ENCODE data around the gene HARS1.
"Not testable (repeated sequence)": the region's sequence is repeated elsewhere in the genome, so short reads cannot be mapped to it uniquely, and the experiment has no call there.

Gene HARS1

GRCh38 chr5:140690941-140691924, at the start of gene HARS1, which contains the start of gene HARS2:
HARS1 (minus strand) TSS chr5:140691370; CDS start chr5:140691304, 66 bp downstream.
HARS2 (plus strand) TSS chr5:140691455; CDS start chr5:140691649, 194 bp downstream.
- DNase-seq (ENCODE audit: low read depth) = peak; percentile 70

GRCh38 chr5:140737486-140737885, 46.3 kb upstream of the HARS1 start:
- DNase-seq (ENCODE audit: low read depth) = no peak

- no peak for DNase-seq (ENCODE audit: low read depth)
Measured at GRCh38 chr5:140734354-140734753, 43.2 kb upstream of the HARS1 start.

DNA sequence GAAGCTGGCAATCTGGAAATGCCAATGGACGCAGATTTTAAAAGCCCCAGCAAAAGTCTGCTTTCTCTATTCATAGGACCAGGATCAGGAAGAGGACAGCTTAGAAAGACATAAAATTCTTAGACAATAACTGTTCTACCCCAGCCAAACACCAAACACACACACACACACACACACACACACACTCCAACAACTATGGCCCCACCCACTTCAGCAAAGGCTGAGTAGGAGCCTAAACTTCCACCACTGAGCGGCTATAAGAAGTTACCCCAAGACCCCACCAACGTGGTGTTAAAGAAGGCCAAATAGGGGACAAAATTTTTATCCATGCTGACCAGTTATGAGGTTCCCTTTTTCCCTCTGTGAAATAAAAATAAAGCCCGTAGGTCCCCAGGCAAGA, 41.9 kb upstream of the HARS1 start:
- DNase-seq (ENCODE audit: low read depth) = no peak

DNA sequence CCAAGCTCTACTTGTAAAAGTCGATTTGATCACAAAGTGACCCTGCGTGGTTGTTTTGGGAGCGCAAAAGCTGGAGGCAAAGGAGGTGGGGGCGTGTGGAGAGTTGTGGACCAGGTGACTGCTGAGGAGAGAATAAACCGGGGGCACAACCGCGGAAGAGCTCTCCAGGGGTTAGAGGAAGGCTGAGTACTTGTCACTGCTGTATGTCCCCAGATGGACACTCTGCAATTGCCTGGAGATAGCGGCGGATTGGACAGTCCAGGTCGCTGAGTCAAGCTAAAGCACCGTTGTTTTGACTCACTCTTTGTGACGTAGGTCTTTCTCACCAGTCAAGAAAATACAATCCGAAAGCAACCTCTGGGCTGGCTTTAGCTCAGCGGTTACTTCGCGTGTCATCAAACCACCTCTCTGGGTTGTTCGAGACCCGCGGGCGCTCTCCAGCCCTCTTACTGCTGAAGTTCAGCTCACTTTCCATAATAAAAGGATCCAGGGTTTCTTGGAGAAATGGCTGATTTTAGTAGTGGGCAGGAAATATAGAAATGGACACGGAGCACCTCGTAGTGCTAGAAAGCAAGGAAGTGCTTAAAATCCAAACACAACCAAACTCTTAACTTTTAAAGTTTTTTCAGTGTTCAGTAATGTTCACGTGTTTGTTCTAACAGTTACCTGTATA, 34.8 kb upstream of the HARS1 start:
- peak; percentile 87 for DNase-seq (ENCODE audit: low read depth)

DNA sequence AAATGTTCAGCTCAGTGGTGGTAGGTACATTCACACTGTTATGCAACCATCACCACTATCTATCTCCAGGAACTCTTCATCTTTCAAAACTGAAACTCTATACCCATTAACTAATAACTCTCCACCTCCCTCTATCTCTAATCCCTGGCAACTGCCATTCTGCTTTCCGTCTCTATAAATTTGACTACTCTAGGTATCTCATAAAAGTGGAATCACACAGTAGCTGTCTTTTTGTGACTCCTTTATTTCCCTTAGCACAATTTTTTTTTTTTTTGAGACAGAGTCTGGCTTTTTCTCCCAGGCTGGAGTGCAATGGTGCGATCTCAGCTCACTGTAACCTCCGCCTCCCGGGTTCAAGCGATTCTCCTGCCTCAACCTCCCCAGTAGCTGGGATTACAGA, 30.2 kb upstream of the HARS1 start:
- not testable (repeated sequence) for DNase-seq (ENCODE audit: low read depth)

DNA sequence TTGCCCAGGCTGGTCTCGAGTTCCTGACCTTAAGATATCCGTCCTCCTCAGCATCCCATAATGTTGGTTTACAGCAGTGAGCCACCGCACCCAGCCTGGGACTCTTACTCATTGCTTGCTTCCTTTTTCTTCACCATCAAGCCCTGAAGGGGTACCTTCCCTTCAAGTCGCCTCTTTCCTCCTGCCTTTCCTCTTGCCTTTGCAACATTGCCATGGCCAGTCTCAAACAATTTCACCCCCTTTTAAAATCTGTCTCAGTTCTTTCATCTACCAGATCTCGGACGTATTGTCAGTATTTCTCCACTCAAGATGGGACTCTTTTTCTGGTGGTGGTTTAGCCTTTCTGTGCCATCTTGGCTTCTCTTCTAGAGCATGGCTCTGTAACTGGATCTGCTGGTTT, 29.6 kb upstream of the HARS1 start:
- not testable (repeated sequence) for DNase-seq (ENCODE audit: low read depth)

DNA sequence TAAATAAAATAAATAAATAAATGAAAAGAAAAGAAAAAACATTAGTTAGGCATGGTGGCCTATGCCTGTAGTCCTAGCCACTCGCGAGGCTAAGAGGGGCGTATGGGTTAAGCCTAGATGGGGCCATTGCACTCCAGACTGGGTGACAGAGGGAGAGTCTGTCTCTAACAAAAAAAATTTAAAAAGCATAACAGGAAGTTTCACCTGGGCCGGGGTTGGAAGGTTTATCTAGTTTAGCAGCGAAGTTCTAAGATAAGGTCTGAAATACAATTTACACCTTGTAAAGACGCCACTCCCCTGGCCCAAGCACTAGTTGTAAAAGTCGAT, 27.1 kb upstream of the HARS1 start:
- DNase-seq (ENCODE audit: low read depth) = no peak

GRCh38 chr5:140716238-140716637, 25.1 kb upstream of the HARS1 start:
- DNase-seq (ENCODE audit: low read depth) = not testable (repeated sequence)

DNA sequence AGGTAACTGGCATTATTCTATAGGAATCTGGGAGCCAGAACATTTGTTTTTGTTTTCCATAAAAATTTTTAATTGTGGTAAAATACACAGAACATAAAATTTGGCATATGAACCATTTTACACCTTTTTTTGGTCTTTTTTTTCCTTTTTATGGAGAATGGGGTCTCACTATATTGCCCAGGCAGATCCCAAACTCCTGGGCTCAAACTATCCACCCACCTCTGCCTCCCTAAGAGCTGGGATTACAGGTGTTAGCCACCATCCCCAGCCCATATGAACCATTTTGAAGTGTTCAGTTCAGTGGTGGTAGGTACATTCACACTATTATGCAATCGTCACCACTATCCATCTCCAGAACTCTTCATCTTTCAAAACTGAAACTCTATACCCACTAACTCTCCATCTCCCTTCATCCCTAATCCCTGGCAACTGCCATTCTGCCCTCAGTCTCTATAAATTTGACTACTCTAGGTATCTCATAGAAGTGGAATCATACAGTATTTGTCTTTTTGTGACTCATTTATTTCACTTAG, 22.5 kb upstream of the HARS1 start:
- DNase-seq (ENCODE audit: low read depth) = no peak

DNA sequence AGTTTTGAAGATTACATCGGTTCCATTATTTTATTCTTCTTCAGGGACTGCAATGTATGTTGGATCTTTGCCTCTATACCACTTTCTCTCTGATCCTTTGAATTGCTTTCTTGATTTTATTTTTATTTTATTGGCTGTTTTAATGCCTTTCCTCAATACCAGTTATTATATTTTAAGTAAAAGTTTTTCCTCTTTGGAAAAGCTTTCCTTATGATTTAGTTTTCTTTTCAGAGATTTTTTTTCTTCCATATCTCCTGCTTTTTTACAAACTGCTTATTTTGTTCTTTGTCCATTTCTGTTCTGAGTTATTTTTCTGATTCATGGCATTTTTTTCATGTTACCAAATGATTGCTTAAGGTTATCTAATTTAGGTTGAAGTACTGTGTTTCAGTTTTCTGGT, 20.6 kb upstream of the HARS1 start:
- no peak for DNase-seq (ENCODE audit: low read depth)

GRCh38 chr5:140710899-140711552, 19.9 kb upstream of the HARS1 start:
- DNase-seq (ENCODE audit: low read depth) = peak; percentile 96

- not testable (repeated sequence) for DNase-seq (ENCODE audit: low read depth)
Measured at GRCh38 chr5:140708787-140709186, 17.6 kb upstream of the HARS1 start.

DNA sequence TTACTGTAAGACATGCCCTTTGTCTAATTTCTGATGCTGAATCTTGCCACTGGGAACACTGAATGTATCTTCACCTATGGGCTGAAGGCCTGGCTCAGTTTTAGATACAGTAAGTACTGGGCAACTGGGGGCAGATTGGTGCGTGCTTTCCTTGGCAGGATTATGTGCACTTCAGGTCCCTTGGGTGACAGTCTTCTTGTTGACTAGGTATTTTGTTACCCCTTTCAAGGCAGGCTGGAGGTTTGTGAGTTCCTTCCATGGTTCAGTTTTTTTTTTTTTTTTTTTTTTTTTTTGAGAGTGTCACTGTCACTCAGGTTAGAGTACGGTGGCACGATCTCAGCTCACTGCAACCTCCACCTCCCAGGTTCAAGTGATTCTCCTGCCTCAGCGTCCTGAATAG, 16.6 kb upstream of the HARS1 start:
- DNase-seq (ENCODE audit: low read depth) = no peak

DNA sequence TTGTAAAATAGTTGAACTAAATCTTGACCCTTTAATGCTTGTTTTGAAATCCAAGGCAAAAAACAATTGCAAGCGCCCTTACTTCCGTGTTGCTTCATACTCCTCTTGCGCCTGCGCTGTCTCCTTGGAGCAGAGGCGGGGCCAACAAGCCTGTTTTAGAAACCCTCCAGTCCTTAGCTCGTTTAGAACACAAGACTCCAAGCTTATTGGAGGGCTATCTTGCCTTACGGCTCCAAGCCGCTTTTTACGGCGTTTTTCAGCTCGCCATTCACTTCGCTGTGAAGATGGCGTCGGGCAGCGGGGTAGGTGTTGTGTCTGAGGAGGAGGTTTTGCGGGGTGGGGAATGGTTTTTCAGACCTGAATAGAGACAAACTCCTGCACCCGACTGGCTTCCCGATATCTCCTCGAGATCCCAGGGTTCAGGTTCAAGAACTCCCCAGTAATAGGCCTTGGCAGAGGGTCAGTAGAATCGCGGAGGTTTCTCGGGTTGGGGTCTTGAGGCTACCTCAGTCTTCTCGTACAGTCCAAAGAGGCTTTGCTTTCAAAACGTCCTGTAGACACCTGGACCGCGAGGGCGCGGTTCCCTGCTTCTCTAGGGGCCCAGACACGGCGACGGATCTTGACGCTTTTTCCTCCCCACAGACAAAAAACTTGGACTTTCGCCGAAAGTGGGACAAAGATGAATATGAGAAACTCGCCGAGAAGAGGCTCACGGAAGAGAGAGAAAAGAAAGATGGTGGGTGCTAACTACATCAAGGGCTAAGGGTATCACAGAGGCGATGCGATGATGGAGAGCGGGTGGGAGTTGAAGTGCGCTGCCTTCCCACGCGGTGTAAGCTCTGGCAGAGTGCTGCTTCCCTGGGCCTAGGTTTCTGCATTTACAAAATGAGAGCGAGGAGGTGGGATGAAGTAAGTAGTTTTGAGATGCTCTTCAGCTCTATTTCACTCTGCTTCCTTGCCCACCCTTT, 9.3 kb upstream of the HARS1 start, which contains the start of gene ZMAT2:
Gene ZMAT2 (plus strand): TSS at position 271 of the 968 bp plus-strand sequence. CDS start 14 bp downstream, at position 285.
- DNase-seq (ENCODE audit: low read depth) = peak; percentile 98

- DNase-seq (ENCODE audit: low read depth) = no peak
Measured at GRCh38 chr5:140696891-140697492, 5.8 kb upstream of the HARS1 start.

GRCh38 chr5:140694276-140694675, 3.1 kb upstream of the HARS1 start:
- no peak for DNase-seq (ENCODE audit: low read depth)

DNA sequence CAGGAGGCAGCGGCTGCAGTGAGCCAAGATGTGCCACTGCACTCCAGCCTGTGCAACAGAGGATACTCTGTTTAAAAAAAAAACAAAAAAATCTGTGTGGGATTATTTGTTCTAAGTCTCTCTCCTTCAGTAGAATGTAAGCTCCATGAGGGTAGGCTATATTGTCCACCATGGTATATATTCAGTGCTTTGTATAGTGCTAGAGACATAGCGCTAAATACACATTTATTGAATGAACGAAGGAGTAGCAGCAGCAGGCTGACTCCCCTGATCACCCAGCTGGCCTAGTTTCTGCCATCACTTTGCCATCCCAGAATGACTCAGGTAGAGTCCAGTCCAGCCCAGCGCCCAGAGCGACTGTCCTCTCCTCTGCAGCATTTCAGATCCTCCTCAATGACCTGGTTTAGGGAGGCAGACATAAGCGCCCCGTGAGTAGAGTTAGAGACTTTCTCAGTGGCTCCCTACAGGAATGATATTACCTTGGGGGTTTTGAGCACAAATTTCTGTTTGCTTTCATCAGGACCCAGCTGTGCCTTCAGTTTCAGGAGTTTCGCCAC, 716 bp downstream of the HARS1 start:
- DNase-seq (ENCODE audit: low read depth) = no peak

- DNase-seq (ENCODE audit: low read depth) = no peak
Measured at GRCh38 chr5:140678993-140679392, 12.2 kb downstream of the HARS1 start.

DNA sequence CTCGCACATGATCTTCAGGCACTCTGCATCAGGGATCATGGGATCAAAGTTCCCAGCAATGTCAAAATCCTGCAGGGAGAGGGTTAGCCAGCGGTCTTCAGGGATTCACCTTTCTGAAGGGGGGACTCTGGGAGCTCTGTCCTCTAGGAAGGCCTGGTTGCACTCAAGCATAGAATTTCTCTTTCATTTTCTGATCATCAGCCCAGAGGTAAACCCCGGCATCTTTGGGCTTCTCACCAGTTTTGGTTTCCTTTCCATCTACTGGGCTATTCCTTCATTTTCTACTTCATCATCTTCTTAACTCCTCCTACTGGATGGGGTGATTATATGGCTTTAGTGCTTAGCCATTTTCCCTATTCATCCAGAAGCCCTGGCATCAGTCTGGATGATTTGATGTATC, 13.2 kb downstream of the HARS1 start:
- DNase-seq (ENCODE audit: low read depth) = no peak
